HG03469 (cell line): Measurements from ENCODE around the gene PQBP1.
"Not testable (repeated sequence)": the region's sequence is repeated elsewhere in the genome, so short reads cannot be mapped to it uniquely, and the experiment has no call there.

Experiments
- ATAC-seq: cut with Tn5 transposase; IDR thresholded peaks from one replicate; pipeline ENCODE4 v1.9.1; 2021; ENCODE audit warnings: mild to moderate bottlenecking, moderate library complexity, moderate number of reproducible peaks; ENCODE audit not compliant: unreplicated experiment

PQBP1 gene, protein sequence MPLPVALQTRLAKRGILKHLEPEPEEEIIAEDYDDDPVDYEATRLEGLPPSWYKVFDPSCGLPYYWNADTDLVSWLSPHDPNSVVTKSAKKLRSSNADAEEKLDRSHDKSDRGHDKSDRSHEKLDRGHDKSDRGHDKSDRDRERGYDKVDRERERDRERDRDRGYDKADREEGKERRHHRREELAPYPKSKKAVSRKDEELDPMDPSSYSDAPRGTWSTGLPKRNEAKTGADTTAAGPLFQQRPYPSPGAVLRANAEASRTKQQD

DNA sequence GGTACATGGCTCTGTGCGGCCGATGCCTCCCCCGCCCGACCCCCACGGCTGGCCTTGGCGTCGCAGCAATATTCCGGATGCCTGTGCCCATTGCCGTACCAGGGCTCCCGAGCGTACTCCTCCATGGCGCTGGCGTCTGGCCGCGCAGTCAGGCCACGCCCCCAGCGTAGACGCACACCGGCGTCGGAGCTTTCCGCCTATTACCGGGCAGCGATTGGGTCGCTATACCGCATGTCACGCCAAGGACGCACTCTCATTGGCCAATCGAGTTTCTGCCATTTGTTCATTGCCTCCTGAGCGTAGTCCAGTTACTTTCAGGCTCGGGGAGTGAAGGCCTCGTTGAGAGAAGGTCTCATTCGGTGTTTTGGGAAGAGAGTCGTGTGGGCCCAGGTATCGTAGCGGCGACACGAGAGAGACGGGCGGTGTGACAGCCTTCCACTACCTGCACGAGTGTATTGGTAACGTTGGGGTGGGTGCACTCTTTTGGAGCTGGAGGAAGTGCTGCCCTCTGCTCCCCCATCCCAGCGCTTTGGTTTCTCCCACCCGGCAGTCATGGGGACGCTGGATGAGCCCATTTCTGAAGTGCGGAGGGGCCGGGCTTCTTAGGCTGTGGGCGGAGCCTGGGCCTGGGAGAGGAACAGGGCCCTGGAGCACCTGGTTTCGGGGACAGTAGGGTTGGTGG, at the start of gene PQBP1, which contains the start of gene TIMM17B:
Gene PQBP1 (plus strand): TSS at position 306 of the 682 bp plus-strand sequence. CDS start 580 bp downstream, outside the sequence.
Gene TIMM17B (minus strand): TSS at position 144 of the 682 bp plus-strand sequence. CDS start 19 bp downstream, at position 125.
- peak; percentile 88 for ATAC-seq

DNA sequence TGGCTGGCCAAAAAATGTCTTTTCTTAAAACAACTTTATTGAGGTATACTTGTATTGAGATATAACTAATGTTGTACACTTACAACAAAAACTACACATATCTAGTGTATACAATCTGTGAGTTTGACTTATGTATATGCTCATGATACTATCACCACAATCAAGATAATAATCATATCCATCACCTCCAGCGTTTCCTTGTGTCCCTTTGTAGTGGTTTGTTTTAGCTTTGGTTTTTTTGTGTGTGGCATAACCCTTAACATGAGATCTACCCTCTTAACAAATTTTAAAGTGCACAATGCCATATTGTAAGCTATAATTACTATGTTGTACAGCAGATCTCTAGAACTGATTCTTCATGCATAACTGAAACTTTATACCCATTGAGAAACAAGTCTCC, 48.9 kb upstream of the PQBP1 start:
- ATAC-seq = no peak

DNA sequence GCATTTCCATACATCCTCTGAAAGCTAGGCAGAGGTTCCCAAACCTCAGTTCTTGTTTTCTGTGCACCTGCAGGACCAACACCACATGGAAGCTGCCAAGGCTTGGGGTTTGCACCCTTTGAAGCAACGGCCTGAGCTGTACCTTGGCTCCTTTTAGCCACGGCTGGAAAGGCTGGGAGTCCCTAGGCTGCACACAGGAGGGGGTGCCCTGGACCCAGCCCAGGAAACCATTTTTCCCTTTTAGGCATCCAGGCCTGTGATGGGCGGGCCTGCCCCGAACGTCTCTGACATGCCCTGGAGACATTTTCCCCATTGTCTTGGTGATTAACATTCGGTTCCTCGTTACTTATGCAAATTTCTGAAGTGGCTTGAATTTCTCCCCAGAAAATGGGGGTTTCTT, 44.9 kb upstream of the PQBP1 start:
- ATAC-seq = no peak

DNA sequence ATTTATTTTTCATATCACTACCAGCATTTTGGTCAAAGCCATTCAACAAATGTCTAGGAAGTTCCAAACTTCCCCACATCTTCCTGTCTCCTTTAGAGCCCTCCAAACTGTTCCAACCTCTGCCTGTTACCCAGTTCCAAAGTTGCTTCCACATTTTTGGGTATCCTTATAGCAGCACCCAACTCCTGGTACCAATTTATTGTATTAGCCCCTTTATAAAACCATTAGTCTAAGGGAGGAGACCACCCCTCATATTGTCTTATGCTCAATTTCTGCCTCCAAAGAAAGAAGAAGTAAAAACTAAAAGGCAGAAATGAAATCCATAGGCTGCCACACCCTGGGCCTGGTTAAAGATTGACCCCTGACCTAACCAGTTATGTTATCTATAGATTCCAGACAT, 44.2 kb upstream of the PQBP1 start:
- ATAC-seq = not testable (repeated sequence)

DNA sequence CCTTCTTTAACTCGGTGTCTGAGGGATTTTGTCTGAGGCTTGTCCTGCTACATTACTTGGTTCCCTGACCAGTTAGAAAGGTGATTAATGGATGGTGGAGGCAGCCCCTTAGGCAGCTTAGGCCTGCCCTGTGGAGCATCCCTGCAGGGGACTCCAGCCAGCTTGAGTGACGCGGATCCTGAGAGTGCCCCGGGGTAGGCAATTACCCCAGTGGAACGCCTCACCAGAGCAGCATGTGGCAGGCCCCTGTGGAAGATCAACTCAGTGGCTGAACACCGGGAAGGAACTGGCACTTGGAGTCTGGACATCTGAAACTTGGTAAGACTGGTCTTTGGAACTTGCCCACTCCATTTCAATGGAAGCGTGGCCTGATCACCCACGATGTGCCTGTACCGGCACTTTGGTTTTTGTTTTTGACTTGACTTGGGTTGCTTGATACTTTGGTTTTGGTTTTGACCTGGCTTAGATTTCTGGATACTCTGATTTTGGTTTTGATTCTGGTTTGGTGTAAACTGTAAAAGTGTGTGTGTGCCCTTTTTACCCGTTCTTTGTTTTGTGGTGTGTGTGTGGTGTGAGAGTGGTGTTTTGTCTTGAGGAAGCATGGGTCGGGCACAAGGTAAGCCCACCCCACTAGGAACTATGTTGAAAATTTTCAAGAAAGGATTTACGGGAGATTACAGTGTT, 43.5 kb upstream of the PQBP1 start:
- not testable (repeated sequence) for ATAC-seq

DNA sequence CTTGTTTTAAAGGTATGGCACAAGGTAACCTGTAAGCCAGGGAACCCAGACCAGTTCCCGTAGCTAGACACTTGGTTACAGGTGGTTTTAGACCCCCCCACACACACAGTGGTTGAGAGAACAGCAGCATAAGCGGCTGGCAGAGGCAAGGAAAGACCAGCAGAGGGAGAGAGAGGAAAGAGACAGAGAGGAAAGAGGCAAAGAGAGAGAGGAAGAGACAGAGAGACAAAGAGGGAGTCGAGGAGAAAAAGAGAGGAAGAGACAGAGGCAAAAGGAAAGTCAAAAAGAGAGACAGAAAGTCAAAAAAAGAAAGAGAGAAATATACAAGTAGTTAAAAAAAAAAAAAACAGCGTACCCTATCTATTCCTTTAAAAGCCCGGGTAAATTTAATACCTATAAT, 42.8 kb upstream of the PQBP1 start:
- ATAC-seq = no peak

DNA sequence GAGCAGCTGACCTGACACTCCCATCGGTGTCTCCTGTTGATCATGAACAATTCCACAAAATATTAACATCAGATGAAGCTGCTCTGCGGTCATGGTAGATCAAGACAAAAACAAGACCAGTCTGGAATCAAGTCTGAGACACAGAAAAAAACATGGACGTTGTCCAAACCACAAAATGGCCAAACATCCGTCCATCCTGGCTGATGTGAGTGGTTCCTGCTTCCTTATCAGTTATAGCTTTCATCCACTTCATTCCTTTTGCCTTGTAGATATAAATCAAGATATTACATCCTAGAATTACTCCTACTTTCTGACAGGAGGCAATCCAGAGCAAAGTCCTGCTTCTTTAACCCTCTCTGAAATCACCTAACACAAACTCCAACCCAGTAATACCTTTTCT, 33.5 kb upstream of the PQBP1 start:
- ATAC-seq = no peak

DNA sequence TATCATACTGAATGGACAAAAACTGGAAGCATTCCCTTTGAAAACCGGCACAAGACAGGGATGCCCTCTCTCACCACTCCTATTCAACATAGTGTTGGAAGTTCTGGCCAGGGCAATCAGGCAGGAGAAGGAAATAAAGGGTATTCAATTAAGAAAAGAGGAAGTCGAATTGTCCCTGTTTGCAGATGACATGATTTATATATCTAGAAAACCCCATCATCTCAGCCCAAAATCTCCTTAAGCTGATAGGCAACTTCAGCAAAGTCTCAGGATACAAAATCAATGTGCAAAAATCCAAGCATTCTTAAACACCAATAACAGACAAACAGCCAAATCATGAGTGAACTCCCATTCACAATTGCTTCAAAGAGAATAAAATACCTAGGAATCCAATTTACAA, 25.7 kb upstream of the PQBP1 start:
- ATAC-seq = not testable (repeated sequence)

DNA sequence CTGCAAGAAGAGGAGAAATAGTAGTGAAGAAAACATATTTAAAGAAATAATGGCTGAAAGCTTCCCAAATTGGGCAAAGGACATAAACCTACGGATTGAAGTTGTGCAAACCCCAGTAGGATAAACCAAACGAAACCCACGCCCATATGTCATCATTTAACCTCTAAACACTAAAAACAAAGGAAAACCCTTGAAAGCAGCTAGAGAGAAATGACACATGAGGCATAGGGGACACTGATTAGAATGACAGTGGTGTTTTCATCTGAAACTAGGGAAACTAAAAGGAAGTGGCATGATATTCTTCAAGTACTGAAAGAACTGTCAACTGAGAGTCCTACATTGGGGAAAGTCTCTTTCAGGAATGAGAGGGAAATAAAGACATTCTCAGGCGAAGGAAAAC, 20.8 kb upstream of the PQBP1 start:
- ATAC-seq = not testable (repeated sequence)

DNA sequence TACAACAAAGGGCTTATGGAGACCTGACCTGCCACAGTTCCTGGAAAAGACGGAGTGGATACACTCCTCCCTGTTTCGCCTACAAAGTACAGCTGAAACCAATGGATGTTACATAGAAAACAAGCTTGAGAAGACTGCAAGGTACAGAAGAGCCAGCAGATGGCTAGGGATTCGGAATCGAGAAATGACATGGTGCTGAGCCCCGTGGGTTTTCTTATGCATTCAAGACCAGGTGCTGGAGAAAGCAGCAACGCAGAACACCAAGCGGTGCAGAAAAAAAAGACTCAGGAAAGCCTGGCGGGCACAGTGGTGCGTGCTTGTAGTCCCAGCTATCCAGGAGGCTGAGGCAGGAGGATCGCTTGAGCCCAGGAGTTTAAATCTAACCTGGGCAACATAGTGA, 14.0 kb upstream of the PQBP1 start:
- no peak for ATAC-seq

DNA sequence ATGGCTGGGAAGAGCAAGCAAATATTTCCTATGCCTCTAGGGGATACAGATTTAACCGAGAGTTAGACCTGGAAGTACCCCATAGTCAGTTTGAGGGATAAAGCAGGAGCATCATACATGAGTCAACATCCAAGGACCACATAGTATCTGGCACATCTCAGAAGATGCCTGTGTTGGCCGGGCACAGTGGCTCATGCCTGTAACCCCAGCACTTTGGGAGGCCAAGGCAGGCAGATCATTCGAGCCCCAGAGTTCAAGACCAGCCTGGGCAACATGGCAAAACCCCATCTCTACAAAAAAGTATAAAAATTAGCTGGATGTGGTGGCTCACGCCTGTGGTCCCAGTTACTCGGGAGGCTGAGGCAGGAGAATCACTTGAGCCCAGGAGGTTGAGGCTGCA, 11.1 kb upstream of the PQBP1 start:
- not testable (repeated sequence) for ATAC-seq

DNA sequence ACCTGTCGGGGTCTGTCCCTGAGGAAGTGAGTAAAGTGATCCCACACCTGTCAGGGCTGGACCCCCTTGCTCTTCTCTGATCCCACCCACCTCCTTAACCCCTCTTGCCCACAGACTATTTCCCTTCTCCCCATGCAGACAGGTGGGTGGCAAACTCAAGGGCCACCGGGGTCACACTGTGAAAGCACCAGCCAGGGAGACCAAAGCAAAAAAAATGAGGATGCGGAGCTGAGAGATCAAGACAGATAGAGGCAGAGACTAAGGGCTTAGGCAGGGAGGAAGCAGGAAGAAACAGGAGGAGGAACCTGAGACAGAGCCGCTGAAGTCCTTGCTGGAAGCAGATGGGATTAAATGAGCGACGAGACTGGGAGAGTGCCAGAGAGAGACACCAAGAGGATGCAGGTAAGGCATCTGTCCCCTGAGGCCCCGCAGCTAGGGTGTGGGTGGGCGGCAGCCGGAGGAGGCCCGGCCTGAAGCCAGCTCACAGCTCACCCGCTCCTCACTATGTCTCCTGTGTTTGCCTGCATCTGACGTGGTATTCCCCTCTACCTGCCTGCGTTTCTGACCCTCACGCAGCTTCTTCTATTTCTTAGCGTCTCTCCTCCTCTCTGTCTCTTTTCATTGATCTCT, 7.3 kb upstream of the PQBP1 start:
- ATAC-seq = no peak

DNA sequence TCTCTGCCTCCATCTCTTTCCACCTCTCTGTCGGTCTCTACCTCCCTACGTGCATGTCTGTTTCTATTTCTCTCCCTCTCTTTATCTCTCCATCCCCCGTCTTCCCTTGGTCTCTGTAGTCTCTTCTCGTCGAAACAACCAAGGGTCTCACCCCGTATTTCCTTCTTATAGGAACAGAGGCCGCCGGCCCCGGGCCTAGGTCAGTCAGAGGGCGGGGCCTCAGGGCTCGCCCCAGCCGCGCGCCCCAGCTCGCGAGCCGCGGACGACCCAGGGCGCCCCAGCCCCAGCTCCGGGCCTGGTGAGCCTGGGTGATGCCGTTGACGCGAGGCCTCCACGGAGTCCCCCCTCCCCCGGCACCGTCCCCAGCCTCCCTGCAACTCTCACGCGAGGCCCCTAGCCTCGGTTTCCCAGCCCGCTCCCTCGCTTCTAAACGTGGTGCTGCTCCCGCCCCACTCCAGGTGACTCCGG, 6.8 kb upstream of the PQBP1 start:
- no peak for ATAC-seq

DNA sequence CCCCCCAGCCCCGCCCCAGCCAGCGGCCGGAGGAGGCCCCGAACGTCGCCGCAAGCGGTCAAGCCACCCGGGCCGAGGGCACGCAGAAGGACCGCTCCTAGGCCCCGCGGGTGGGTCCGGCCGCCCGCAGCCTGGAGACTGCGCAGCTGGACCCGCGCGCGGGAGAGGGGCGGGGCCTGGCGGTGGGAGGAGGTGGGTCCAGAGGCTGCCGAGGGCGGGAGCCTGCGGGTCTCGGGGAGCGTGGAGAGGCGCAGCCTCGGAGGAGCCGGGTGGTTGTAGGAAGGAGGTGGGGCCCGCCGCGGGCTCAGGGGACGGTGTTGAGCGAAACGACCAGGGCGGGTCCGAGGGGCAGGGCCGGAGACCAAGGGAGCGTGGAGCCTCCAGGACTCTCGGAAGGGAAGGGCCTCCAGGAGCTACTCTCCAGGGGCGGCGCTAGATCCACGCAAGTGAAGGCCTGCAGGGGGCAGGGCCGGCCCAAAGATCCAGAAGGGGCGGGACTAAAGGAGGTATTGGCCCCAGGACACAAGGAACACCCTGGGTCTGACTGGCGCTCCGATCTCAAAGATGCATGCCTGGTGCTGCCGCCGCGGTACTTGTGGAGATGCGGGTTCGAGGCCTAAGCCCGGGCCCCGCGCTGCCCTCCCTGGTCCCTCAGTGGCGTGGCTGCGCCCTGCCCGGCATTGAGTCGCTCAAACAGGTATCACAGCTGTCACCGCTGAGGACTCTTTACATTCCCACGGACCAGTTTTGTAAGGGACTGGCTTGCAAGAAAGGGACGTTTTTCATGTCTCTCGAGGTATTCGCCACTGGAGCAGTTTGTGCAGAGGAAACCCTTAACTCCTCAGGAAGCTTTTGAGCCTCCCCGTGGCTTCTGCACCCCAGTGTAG, 6.1 kb upstream of the PQBP1 start:
- no peak for ATAC-seq

DNA sequence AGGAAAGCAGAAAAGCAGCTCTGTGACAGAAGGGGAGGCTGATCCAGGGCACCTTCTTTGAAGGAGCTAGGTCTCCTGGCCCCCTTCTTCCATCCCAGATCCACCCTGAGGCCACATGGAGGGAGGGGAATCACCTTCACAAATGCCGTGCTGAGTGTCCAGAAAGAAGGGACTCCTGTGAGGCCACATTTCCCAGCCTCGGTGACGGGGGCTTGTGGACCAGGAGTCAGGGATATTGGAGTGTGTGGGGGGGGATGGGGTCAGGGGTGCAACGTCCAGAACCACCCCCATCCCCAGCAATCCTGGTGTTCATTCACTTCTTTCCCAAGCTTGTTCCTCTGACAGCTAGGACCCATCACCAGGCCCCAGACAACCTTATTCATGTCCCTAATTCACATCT, 4.8 kb upstream of the PQBP1 start:
- ATAC-seq = no peak

DNA sequence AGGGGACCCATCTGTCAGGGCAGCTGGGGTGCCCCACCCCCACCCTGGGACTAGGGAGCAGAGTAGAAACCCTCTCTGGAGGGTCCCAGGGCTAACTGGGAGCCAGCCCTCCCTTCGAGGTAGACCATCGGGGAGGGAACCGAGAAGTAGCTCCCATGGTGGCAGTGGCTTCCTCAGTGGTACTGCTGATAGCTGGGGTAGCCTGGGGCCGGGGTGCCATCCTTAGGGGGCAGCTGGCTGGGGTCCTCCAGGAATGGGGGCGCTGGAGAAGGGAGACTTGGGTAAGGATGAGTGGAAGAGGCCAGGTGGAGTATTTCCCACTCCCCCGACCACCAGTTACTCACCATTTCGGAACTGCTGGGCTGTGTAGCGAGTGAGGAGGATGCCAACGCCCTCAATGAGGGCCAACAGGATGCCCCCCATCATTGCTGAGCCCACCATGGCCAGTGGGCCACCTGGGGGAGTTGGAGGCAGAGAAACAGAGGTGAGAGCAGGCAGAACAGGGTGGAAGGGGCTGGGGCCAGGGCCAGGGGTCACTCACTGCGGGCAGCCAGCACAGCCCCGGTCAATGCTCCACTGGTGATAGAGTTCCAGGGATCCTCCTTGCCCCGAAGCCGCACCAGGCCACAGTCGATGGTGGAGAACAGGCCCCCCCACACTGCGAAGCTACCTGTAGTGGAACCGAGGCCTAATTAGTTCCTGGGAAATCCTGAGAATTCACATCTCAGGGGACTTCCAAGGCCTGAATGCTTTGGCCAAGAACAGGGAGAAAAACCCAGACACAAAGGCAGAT, 4.0 kb upstream of the PQBP1 start:
- ATAC-seq = no peak

DNA sequence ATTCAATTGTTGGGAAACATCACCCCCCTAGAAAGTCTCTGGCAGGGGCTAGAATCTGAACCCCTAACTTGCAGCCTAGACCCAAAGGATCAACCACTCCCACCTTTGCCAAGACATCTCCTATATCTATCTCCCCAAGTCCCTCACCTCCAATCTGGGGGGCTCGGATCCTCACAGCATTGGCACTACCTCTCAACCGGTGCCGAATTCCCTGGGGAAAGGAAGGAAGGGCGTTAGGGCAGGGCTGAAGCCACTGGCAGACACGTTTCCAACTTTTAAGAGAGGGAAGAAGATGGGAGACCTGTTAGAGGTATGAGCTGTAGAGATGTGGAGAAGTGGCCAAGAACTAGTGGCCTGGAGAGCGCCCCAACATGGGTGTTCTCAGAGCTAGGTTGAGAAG, 2.8 kb upstream of the PQBP1 start:
- no peak for ATAC-seq

DNA sequence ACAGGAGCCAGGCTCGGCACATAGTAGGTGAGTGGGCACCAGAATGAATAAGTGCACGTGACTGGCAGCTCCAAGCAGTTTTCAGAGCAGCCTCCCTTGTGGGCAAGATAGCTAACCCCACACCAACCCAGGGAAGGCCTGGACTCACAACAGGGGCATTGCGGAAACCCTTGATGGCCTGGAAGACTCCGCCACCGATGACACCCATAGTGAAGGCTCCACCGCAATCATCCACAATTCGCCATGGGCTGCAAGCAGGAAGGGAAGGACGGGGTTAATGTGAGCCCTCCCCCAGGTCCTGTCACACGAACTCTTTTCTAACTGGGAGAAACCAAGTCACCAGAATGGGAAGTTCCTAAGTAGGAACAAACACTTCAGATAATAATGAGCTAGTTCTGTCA, 1.1 kb upstream of the PQBP1 start:
- no peak for ATAC-seq

DNA sequence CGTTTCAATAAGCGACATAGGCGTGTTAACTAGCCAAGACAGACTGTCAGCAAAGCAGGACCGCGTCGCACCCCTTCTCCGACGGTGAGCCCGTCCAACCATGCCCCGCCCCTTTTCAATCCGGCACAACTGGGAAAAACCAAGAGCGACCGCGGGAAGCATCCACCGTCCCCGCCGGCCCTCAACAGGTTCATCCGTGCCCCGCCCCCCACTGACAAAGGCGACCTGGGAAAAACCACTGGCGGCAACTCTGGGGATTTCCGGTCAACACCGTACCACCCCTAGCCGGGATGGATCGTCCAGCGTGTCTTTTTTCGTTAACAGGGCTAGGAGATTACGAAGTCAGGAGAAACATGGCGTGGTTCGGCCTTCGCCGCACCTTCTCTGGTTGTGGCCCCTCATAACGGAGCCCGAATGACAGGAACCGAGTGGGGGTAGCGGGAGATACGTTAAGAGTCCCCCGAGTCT, 539 bp upstream of the PQBP1 start:
- no peak for ATAC-seq

DNA sequence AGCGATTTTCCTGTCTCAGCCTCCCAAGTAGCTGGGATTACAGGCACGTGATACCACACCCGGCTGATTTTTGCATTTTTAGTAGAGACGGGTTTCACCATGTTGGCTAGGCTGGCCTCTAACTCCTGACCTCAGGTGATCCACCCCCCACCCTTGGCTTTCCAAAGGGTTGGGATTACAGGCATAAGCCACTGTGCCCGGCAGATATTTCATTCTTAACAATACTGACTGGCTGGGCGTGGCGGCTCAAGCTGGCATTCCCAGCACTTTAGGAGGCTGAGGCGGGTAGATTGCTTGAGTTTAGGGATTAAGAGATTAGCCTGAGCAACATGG, 1.3 kb downstream of the PQBP1 start:
- ATAC-seq = no peak
